NCI-H345 treated with DMSO at 0.1 percent for 48 hours (cell line): Measurements from ENCODE around the gene UBE2E2.

ENCODE experiments used
- DNase-seq: peaks from one replicate; lab custom pipeline; 2025; ENCODE audit not compliant: unreplicated experiment; lab: John Stamatoyannopoulos, UW

UBE2E2 gene

GRCh38 chr3:23468203-23468602, 265.1 kb downstream of the UBE2E2 start:
- DNase-seq = no peak

GRCh38 chr3:23474580-23475357, 271.6 kb downstream of the UBE2E2 start:
- DNase-seq = no peak

- no peak for DNase-seq
Observed at GRCh38 chr3:23475446-23475845, 272.3 kb downstream of the UBE2E2 start.

GRCh38 chr3:23479026-23479425, 275.9 kb downstream of the UBE2E2 start:
- no peak for DNase-seq

- DNase-seq = no peak
Observed at GRCh38 chr3:23479615-23480328, 276.6 kb downstream of the UBE2E2 start.

- no peak for DNase-seq
Observed at GRCh38 chr3:23480329-23480714, 277.2 kb downstream of the UBE2E2 start.

GRCh38 chr3:23481011-23481615, 278.0 kb downstream of the UBE2E2 start:
- no peak for DNase-seq

- DNase-seq = no peak
Observed at GRCh38 chr3:23481616-23482278, 278.6 kb downstream of the UBE2E2 start.

- no peak for DNase-seq
Observed at GRCh38 chr3:23484386-23484785, 281.3 kb downstream of the UBE2E2 start.

- DNase-seq = no peak
Observed at GRCh38 chr3:23485922-23486321, 282.8 kb downstream of the UBE2E2 start.

GRCh38 chr3:23487015-23487414, 283.9 kb downstream of the UBE2E2 start:
- no peak for DNase-seq

GRCh38 chr3:23488618-23489017, 285.5 kb downstream of the UBE2E2 start:
- DNase-seq = no peak

- DNase-seq = no peak
Observed at GRCh38 chr3:23489300-23490158, 286.4 kb downstream of the UBE2E2 start.

GRCh38 chr3:23490459-23490858, 287.3 kb downstream of the UBE2E2 start:
- no peak for DNase-seq

- no peak for DNase-seq
Observed at GRCh38 chr3:23492057-23492456, 288.9 kb downstream of the UBE2E2 start.

- no peak for DNase-seq
Observed at GRCh38 chr3:23493889-23494288, 290.8 kb downstream of the UBE2E2 start.

- no peak for DNase-seq
Observed at GRCh38 chr3:23494967-23495366, 291.8 kb downstream of the UBE2E2 start.

GRCh38 chr3:23495507-23495906, 292.4 kb downstream of the UBE2E2 start:
- no peak for DNase-seq

GRCh38 chr3:23496165-23496564, 293.0 kb downstream of the UBE2E2 start:
- DNase-seq = no peak

- DNase-seq = no peak
Observed at GRCh38 chr3:23497156-23497555, 294.0 kb downstream of the UBE2E2 start.
